ENCODE data around the gene HTR3B. TPM values are rescaled to one million over a fixed set of nuclear protein-coding genes. Genes with fewer than 3 reads are reported as not detected.

HTR3B gene
- total and polyA plus RNA-seq, 4 donors, result not detected

Other genes with a start within 250 kb of the HTR3B start
- 1 to 10 TPM; 1.8 to 2.2 TPM for gene TMPRSS5, start 198.5 kb upstream of the HTR3B start, total RNA-seq
- 1 to 10 TPM in 1 of 2 donors, not detected in 1; 2.0 TPM for gene TMPRSS5, start 198.5 kb upstream of the HTR3B start, polyA plus RNA-seq
- 10 to 100 TPM; 11.8 to 12.0 TPM for gene ZW10, start 131.1 kb upstream of the HTR3B start, total RNA-seq
- gene ZW10, start 131.1 kb upstream of the HTR3B start, polyA plus RNA-seq, result 1 to 10 TPM; 6.4 to 6.9 TPM
- gene CLDN25, start 125.0 kb upstream of the HTR3B start, total RNA-seq, result not detected
- gene CLDN25, start 125.0 kb upstream of the HTR3B start, polyA plus RNA-seq, result not detected
- 10 to 100 TPM; 26.2 to 28.5 TPM for gene USP28, start 29.2 kb upstream of the HTR3B start, total RNA-seq
- gene USP28, start 29.2 kb upstream of the HTR3B start, polyA plus RNA-seq, result 1 to 10 TPM; 8.4 to 8.8 TPM
- not detected for gene HTR3A, start 70.3 kb downstream of the HTR3B start, total RNA-seq
- under 1 TPM in 1 of 2 donors, not detected in 1; 0.20 TPM for gene HTR3A, start 70.3 kb downstream of the HTR3B start, polyA plus RNA-seq
- gene ZBTB16, start 154.9 kb downstream of the HTR3B start, total RNA-seq, result 100 to 1,000 TPM in 1 of 2 donors, 10 to 100 TPM in 1; 54.5 to 283 TPM
- gene ZBTB16, start 154.9 kb downstream of the HTR3B start, polyA plus RNA-seq, result 10 to 100 TPM; 32.9 to 94.5 TPM